HAP-1 (cell line): ENCODE measurements around the gene ST8SIA5.

ENCODE experiments used
- DNase-seq, 2 experiments: peaks; one replicate each; pipeline ENCODE4 v3.0.0-alpha.2; 2016 to 2020; ENCODE audit warnings: low spot score in 2 of 2
- H3K27me3 ChIP-seq: fragments of 250-450 bp; sonication (Bioruptor Pico); 2 replicates; pipeline ENCODE4 v1.5.1; 2020; ENCODE audit warnings: low read depth, mild to moderate bottlenecking, moderate library complexity
- H3K36me3 ChIP-seq: fragments of 250-450 bp; sonication (Bioruptor Pico); replicated peaks from 2 replicates; pipeline ENCODE4 v1.5.1; 2020; ENCODE audit warnings: mild to moderate bottlenecking
- H3K4me1 ChIP-seq: fragments of 250-450 bp; sonication (Bioruptor Pico); 2 replicates; pipeline ENCODE4 v1.5.1; 2020; ENCODE audit warnings: mild to moderate bottlenecking
- H3K4me3 ChIP-seq: fragments of 250-450 bp; sonication (Bioruptor Pico); 2 replicates; pipeline ENCODE4 v1.5.1; 2020; ENCODE audit warnings: mild to moderate bottlenecking, moderate library complexity
- H3K9me3 ChIP-seq: fragments of 250-450 bp; sonication (Bioruptor Pico); 2 replicates; pipeline ENCODE4 v1.5.1; 2020; ENCODE audit warnings: mild to moderate bottlenecking, moderate library complexity
- in situ Hi-C: fragments of 300-500 bp; cut with MboI; formaldehyde crosslinking; loops from 3 replicates; pipeline ENCODE4 v1.14.3; 2020; ENCODE audit warnings: low sequenced_read_pairs, inconsistent platforms, mixed read lengths

The ST8SIA5 gene

GRCh38 chr18:46663539-46663938 lies 93.3 kb downstream of the ST8SIA5 start:
- H3K36me3 ChIP-seq, result no peaks in the 10 kb centered on the region
- in situ Hi-C loops, result no loop called here
- no peak for DNase-seq
- no peaks in the 10 kb centered on the region for H3K9me3 ChIP-seq
- H3K4me3 ChIP-seq, result no peak overlapping the region
- H3K4me1 ChIP-seq, result peaks cover 11% of the 10 kb centered on the region
- no peaks in the 10 kb centered on the region for H3K27me3 ChIP-seq

- Histone ChIP-seq H3K4me3 (no peak overlapping the region), H3K4me1 (no peaks in the 10 kb centered on the region), H3K27me3 (no peaks in the 10 kb centered on the region), H3K36me3 (no peaks in the 10 kb centered on the region), H3K9me3 (no peaks in the 10 kb centered on the region)
- in situ Hi-C loops, result no loop called here
- DNase-seq, result peak in 1 of 2 experiments; percentile 64
These were observed 95.7 kb downstream of the ST8SIA5 start for GRCh38 chr18:46660957-46661749.

- no peaks in the 10 kb centered on the region for H3K9me3 ChIP-seq
- no peaks in the 10 kb centered on the region for H3K27me3 ChIP-seq
- H3K4me3 ChIP-seq, result no peak overlapping the region
- H3K4me1 ChIP-seq, result no peaks in the 10 kb centered on the region
- DNase-seq, result no peak
- in situ Hi-C loops, result loop anchor here (5.0 kb wide), 2 partner anchors 382 to 512 kb away; no protein-coding TSS in a partner anchor
- no peaks in the 10 kb centered on the region for H3K36me3 ChIP-seq
These were observed 97.4 kb downstream of the ST8SIA5 start for GRCh38 chr18:46659484-46659883.

DNA sequence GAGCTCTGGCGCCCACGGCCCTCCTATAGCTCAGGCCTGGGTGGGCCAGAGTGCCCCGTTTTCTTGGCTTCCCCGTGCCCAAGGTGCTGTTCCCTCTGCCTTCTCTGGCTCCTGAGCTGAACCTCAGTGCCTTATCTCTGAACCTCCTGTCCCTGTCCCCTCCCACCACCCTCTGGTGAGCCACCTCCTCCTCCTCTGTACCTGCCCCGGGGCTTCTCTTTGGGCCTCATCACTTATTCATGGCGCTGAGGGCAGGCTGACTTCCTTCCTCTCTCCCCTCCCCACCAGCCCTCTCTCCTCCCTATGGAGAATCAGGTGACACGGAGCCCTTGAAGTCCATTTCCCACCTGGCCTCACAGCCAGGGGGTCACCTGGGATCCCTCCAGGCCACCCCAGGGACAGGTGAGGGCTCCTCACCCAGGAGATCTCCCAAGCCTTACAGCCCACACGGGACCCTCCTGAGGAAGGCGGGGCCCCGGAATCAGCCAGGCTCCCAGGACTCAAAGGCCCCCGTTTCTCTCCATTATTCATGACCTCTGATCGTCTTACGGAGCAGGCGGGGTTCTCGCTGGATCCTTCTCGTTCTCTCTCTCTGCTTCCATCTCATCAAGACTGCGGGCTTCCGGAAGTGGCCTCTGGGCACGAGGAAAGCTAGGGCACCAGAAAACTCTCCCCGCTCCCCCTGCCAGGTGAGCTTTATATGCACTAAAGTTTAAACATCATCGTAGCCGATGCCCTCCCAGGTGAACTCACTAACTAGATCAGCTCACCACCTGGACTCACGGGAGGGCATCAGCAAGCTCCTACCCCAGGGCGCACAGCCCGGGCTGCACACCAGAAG lies 99.5 kb downstream of the ST8SIA5 start, which contains the start of gene LOXHD1:
Gene LOXHD1, minus strand, starts transcription at position 106 of the 841 bp plus-strand sequence. CDS start 187 bp downstream, outside the sequence.
- DNase-seq, result no peak
- Histone ChIP-seq H3K9me3 (no peaks in the 10 kb centered on the region), H3K36me3 (no peaks in the 10 kb centered on the region), H3K4me3 (no peak within 1 kb of the TSS), H3K4me1 (no peaks in the 10 kb centered on the region), H3K27me3 (no peaks in the 10 kb centered on the region)
- in situ Hi-C loops, result loop anchor here (5.0 kb wide), 2 partner anchors 380 to 510 kb away; no protein-coding TSS in a partner anchor

DNA sequence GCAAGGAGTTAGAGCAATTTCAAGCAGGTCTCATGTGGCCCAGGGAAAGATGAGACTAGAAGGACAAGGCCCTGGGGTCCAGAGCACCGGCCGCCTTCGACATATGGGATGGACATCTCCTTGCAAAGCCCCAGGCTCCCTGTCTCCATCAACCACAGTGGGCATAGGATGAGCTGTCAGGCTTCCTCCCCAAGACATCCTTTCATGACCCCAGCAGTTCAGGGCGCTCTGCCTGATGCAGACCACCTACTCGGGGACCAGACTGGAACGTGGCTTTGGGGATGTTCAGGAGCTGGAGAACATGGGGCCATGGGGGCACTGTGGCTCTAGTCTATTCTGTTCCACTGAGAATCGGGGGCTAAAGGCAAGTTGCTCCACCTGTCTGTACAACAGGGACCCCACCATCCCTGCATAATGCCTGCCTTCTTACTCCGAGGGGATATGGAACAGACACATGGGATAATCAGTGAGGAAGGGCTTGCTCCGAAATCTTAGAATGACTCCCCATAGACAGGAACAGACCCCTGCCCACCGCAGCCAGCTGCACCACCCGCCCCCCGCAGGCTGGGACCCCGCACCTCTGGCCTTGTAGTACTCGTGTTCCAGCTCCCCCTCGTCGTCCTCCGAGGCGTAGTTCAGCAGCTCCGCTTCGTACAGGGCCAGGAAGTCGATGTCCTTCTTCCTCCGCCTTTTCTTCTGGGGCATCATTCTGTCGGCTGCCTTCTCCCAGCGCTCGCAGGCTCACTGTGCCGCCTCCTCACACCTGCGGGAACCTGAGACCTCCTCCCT lies 100.3 kb downstream of the ST8SIA5 start:
- in situ Hi-C loops, result loop anchor here (5.0 kb wide), 2 partner anchors 379 to 509 kb away; no protein-coding TSS in a partner anchor
- Histone ChIP-seq H3K4me3 (no peak overlapping the region), H3K4me1 (no peaks in the 10 kb centered on the region), H3K27me3 (peaks cover 4% of the 10 kb centered on the region), H3K36me3 (no peaks in the 10 kb centered on the region), H3K9me3 (no peaks in the 10 kb centered on the region)
- DNase-seq, result no peak

DNA sequence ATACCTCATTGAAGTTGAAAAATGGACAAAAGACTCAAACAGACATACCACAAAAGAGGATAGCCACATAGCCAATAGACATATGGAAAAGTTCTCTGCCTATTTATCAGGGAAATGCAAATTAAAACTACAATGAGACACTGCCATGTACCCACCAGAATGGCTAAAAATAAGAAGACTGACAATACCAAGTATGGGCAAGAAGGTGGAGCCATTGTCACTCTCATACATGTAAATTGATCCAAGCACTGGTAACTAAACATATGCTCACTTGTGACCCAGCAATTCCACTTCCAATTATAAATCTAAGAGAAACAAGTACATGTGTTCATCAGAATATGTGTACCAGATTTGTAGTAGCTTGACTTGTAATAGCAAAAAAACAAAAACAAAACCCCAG lies 104.5 kb downstream of the ST8SIA5 start:
- no peaks in the 10 kb centered on the region for H3K36me3 ChIP-seq
- H3K27me3 ChIP-seq, result peaks cover 8% of the 10 kb centered on the region
- H3K4me3 ChIP-seq, result no peak overlapping the region
- no peaks in the 10 kb centered on the region for H3K4me1 ChIP-seq
- no peaks in the 10 kb centered on the region for H3K9me3 ChIP-seq
- DNase-seq, result no peak
- in situ Hi-C loops, result no loop called here

DNA sequence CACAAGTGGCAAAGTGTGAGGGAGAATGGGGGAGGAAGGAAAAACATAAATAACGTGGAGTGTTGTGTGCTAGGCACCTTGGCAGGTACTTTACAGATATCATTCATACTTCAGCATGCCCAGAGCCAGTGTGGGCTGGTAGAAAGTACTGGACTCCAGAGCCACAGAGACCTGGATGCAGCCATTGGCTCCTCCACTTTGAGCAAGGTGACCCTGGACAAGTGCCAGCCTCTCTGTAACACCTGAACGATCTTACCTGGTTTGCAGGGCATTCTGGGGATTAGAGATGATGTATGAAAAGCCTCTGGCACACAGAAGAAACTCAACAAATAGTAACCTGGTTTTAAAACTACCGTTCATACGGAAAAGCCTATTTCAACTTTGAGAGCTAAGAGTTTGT lies 106.2 kb downstream of the ST8SIA5 start:
- Histone ChIP-seq H3K4me1 (no peaks in the 10 kb centered on the region), H3K27me3 (peaks cover 8% of the 10 kb centered on the region), H3K4me3 (no peak overlapping the region), H3K9me3 (no peaks in the 10 kb centered on the region), H3K36me3 (no peaks in the 10 kb centered on the region)
- no peak for DNase-seq
- in situ Hi-C loops, result no loop called here

- H3K36me3 ChIP-seq, result no peaks in the 10 kb centered on the region
- no peak overlapping the region for H3K4me3 ChIP-seq
- in situ Hi-C loops, result no loop called here
- no peak for DNase-seq
- peaks cover 8% of the 10 kb centered on the region for H3K27me3 ChIP-seq
- H3K4me1 ChIP-seq, result no peaks in the 10 kb centered on the region
- H3K9me3 ChIP-seq, result no peaks in the 10 kb centered on the region
These were observed 107.6 kb downstream of the ST8SIA5 start for GRCh38 chr18:46649071-46649862.

DNA sequence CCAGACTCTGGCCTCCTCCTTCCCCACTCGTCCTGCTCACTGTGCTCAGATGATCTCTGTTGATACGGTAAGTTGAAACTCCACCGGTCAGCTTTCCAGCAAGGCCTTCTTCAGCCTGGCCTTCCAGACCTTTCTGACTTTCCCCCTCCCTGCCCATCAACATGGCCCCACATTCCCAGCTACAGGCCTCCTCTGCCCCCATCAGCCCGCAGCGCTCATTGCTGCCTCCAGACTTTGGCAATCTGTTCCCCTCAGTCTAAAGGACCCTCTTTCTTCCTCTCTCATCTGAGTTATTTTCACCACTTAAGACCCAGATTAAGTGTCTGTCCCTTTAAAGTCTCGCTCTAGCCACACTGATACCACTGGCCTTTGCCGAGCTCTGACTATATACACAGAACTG lies 110.4 kb downstream of the ST8SIA5 start:
- no peak for DNase-seq

DNA sequence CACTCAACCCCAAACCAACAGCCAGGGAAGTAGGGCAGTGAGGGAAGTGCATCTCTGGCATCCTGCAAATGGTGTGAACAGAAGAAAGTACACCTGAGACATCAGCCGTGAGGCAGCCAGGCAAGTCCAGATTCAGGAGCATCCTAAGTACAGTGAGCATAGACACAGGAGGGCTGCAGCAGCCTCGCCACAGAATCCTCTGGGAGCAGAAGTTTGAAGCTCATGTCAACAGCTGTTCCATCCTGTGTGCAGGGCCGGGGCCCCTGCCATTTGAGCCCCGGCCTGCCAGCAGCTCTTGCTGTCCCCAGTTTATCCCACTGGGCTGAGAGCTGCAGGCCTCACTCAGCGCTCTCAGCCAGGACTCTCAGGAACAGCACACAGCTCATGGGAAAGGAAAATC lies 114.3 kb downstream of the ST8SIA5 start:
- H3K4me1 ChIP-seq, result no peaks in the 10 kb centered on the region; the same call in 1 of the 2 replicates
- no peak for DNase-seq
- H3K27me3 ChIP-seq, result peaks cover 3% of the 10 kb centered on the region; the same call in 1 of the 2 replicates
- no peak overlapping the region for H3K4me3 ChIP-seq
- in situ Hi-C loops, result no loop called here
- H3K9me3 ChIP-seq, result no peaks in the 10 kb centered on the region
- no peaks in the 10 kb centered on the region for H3K36me3 ChIP-seq

More for the DNA sequence above, 110.4 kb downstream of the ST8SIA5 start:
- H3K9me3 ChIP-seq, result no peaks in the 10 kb centered on the region
- peaks cover 4% of the 10 kb centered on the region; the same call in 1 of the 2 replicates for H3K27me3 ChIP-seq
- in situ Hi-C loops, result no loop called here
- no peaks in the 10 kb centered on the region; the same call in 1 of the 2 replicates for H3K4me1 ChIP-seq
- H3K36me3 ChIP-seq, result no peaks in the 10 kb centered on the region
- no peak overlapping the region for H3K4me3 ChIP-seq

DNA sequence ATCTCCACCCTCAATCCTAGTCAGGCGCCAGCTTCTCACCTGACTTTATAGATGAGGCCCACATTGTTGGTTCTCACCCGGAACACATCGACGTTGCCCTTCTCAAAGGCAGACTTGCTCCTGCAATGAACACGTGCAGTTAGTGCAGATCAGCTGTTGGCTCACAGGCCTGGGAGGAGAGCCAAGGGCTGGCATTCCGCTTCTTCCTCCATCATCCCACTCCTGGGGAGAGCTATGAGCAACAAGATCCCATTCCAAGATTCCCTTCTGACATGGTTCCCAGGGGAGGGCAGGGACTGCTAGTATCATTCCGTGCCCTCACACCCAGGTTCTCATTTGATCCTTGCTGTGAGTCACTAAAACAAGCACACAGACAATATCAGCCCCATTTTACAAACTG lies 114.9 kb downstream of the ST8SIA5 start:
- no peaks in the 10 kb centered on the region for H3K9me3 ChIP-seq
- no peak overlapping the region for H3K4me3 ChIP-seq
- H3K4me1 ChIP-seq, result no peaks in the 10 kb centered on the region; the same call in 1 of the 2 replicates
- no peaks in the 10 kb centered on the region for H3K36me3 ChIP-seq
- no peak for DNase-seq
- peaks cover 3% of the 10 kb centered on the region; the same call in 1 of the 2 replicates for H3K27me3 ChIP-seq
- in situ Hi-C loops, result no loop called here

DNA sequence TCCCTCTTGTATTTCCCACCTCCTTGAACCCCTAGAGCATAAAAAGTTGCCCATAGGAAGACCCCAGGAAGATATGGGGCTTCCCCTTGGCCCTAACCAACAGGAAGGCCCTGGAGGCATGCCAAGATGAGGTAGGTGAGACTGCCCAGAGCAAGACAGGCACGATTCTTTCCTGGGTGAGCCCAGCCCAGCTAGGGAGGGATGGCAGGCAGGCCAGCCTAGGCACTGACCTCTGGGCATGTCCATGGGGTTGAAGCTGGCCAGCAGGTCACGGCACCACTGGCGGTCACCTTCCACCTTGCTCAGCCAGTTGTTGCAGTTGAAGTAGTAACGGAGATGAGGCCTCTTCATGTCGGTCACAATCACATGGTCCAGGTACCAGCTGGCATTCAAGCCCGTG lies 117.5 kb downstream of the ST8SIA5 start:
- Histone ChIP-seq H3K9me3 (no peaks in the 10 kb centered on the region), H3K36me3 (no peaks in the 10 kb centered on the region), H3K4me1 (no peaks in the 10 kb centered on the region; the same call in 1 of the 2 replicates), H3K4me3 (no peak overlapping the region), H3K27me3 (peaks cover 3% of the 10 kb centered on the region; the same call in 1 of the 2 replicates)
- no peak for DNase-seq
- in situ Hi-C loops, result no loop called here
